H1 (cell line): ENCODE results near the gene KCMF1. TPM values are rescaled to one million over a fixed set of nuclear protein-coding genes. Genes with fewer than 3 reads are reported as not detected.

Source experiments
- CTCF ChIA-PET: fragments of 300-600 bp; sonication (Branson Sonifier 250); formaldehyde crosslinking; loops from one replicate; lab custom pipeline; 2021; ENCODE audit not compliant: partially characterized antibody; lab: Charles Lee
- POLR2A ChIA-PET: fragments of 300-600 bp; sonication (Branson Sonifier 250); formaldehyde crosslinking; loops from one replicate; lab custom pipeline; 2021; ENCODE audit warnings: inconsistent platforms; ENCODE audit not compliant: partially characterized antibody; lab: Charles Lee
- DNase-seq, 2 experiments: peaks; one replicate each; pipeline versions ENCODE4 v3.0.0 to v3.0.0-alpha.2; 2010 to 2022; ENCODE audit warnings: low spot score in 2 of 2, low read depth in 1 of 2, mixed read lengths in 1 of 2
- FAIRE-seq: peaks from 2 replicates; lab custom pipeline; 2011; peaks lifted over from hg19 to GRCh38; lab: Jason Lieb, UNC
- H2AFZ ChIP-seq: 2 replicates; pipeline ENCODE4 v1.8.1; 2012; ENCODE audit warnings: low read length, inconsistent platforms
- H2AK5ac ChIP-seq: 2 replicates; pipeline ENCODE4 v1.6.1; 2013; ENCODE audit warnings: low read depth, low read length
- H2BK120ac ChIP-seq: replicated peaks from 2 replicates; pipeline ENCODE3; 2013; ENCODE audit warnings: low read depth, low read length, inconsistent platforms
- H2BK12ac ChIP-seq: 2 replicates; pipeline ENCODE4 v1.6.1; 2013; ENCODE audit warnings: low read depth, low read length
- H2BK15ac ChIP-seq: 2 replicates; pipeline ENCODE4 v1.6.1; 2013; ENCODE audit warnings: low read length
- H2BK20ac ChIP-seq: 2 replicates; pipeline ENCODE4 v1.6.1; 2013; ENCODE audit warnings: low read length
- H2BK5ac ChIP-seq: 2 replicates; pipeline ENCODE4 v1.6.1; 2013; ENCODE audit warnings: low read depth, low read length
- H3K14ac ChIP-seq: 2 replicates; pipeline ENCODE4 v1.6.1; 2013; ENCODE audit warnings: inconsistent platforms; ENCODE audit not compliant: insufficient read length
- H3K18ac ChIP-seq: 2 replicates; pipeline ENCODE4 v1.6.1; 2013; ENCODE audit warnings: low read length; ENCODE audit errors: extremely low read depth
- H3K23ac ChIP-seq: 2 replicates; pipeline ENCODE4 v1.6.1; 2013; ENCODE audit warnings: inconsistent platforms; ENCODE audit not compliant: insufficient read length
- H3K23me2 ChIP-seq: 2 replicates; pipeline ENCODE4 v1.6.1; 2013; ENCODE audit warnings: low read depth, low read length
- H3K27ac ChIP-seq: 2 replicates; pipeline ENCODE4 v1.6.1; 2011; ENCODE audit warnings: low read depth, low read length, inconsistent platforms
- H3K27me3 ChIP-seq, 4 experiments: replicated peaks in 1 of 4; 1 replicate in 1 of 4; 2 replicates in 3 of 4; pipeline versions ENCODE4 v1.6.1 to v1.8.1; 2011 to 2013; ENCODE audit warnings: low read length in 3 of 4, mild to moderate bottlenecking in 3 of 4, inconsistent platforms in 2 of 4, mixed read lengths in 2 of 4, moderate library complexity in 1 of 4; ENCODE audit not compliant: control insufficient read depth in 3 of 4, insufficient read depth in 3 of 4; ENCODE audit errors: extremely low read depth in 1 of 4
- H3K36me3 ChIP-seq, 4 experiments: 2 replicates each; pipeline versions ENCODE4 v1.6.1 to v1.8.1; 2011 to 2013; ENCODE audit warnings: mild to moderate bottlenecking in 4 of 4, low read length in 3 of 4, moderate library complexity in 2 of 4, control low read depth in 1 of 4, inconsistent platforms in 1 of 4; ENCODE audit not compliant: insufficient read depth in 4 of 4, control insufficient read depth in 2 of 4
- H3K4ac ChIP-seq: replicated peaks from 2 replicates; pipeline ENCODE3; 2013; ENCODE audit warnings: low read length, low read depth, mixed read lengths, inconsistent platforms; ENCODE audit not compliant: insufficient read length
- H3K4me1 ChIP-seq, 4 experiments: replicated peaks in 1 of 4; 1 replicate in 1 of 4; 2 replicates in 3 of 4; pipeline versions ENCODE4 v1.6.1 to v1.8.1; 2011 to 2013; ENCODE audit warnings: low read length in 3 of 4, inconsistent platforms in 2 of 4, mixed read lengths in 1 of 4; ENCODE audit not compliant: insufficient read depth in 4 of 4, control insufficient read depth in 3 of 4
- H3K4me2 ChIP-seq, 2 experiments: 2 replicates each; pipeline versions ENCODE4 v1.6.1 to v1.8.1; 2011 to 2013; ENCODE audit warnings: low read depth in 2 of 2, low read length in 2 of 2, control low read depth in 1 of 2, inconsistent platforms in 1 of 2, mild to moderate bottlenecking in 1 of 2; ENCODE audit not compliant: insufficient read depth in 1 of 2
- H3K4me3 ChIP-seq, 4 experiments: fragments of 200-600, 300-600 bp in 1 of 4; sonication (generic), shearing (Covaris generic), sonication (Bioruptor Twin) in 1 of 4; 2 replicates each; pipeline versions ENCODE4 v1.5.1 to v1.8.1; 2011 to 2016; ENCODE audit warnings: low read length in 4 of 4, low read depth in 3 of 4, control low read depth in 2 of 4, inconsistent platforms in 2 of 4, mild to moderate bottlenecking in 2 of 4, mixed read lengths in 1 of 4, moderate library complexity in 1 of 4; ENCODE audit not compliant: insufficient read depth in 2 of 4; ENCODE audit errors: extremely low read depth in 1 of 4
- H3K56ac ChIP-seq: replicated peaks from 2 replicates; pipeline ENCODE3; 2013; ENCODE audit warnings: low read depth, mild to moderate bottlenecking, mixed read lengths, low read length, inconsistent platforms; ENCODE audit not compliant: insufficient read length
- H3K79me1 ChIP-seq: 2 replicates; pipeline ENCODE4 v1.6.1; 2013; ENCODE audit warnings: low read depth, low read length, control low read depth
- H3K79me2 ChIP-seq, 2 experiments: 2 replicates each; pipeline versions ENCODE4 v1.6.1 to v1.8.1; 2012 to 2013; ENCODE audit warnings: low read length in 2 of 2, mild to moderate bottlenecking in 2 of 2, inconsistent platforms in 1 of 2; ENCODE audit not compliant: insufficient read depth in 2 of 2, control insufficient read depth in 1 of 2
- H3K9ac ChIP-seq, 4 experiments: replicated peaks in 1 of 4; 1 replicate in 1 of 4; 2 replicates in 3 of 4; pipeline versions ENCODE4 v1.6.1 to v1.8.1; 2011 to 2013; ENCODE audit warnings: low read depth in 3 of 4, low read length in 3 of 4, control low read depth in 2 of 4, mild to moderate bottlenecking in 2 of 4, moderate library complexity in 2 of 4, inconsistent platforms in 1 of 4; ENCODE audit errors: extremely low read depth in 1 of 4
- H3K9me3 ChIP-seq, 2 experiments: 2 replicates each; pipeline versions ENCODE4 v1.6.1 to v1.8.1; 2012 to 2013; ENCODE audit warnings: mild to moderate bottlenecking in 2 of 2, moderate library complexity in 2 of 2, control low read depth in 1 of 2, inconsistent platforms in 1 of 2, low read depth in 1 of 2, low read length in 1 of 2, mixed read lengths in 1 of 2; ENCODE audit not compliant: insufficient read depth in 2 of 2
- H4K20me1 ChIP-seq, 2 experiments: replicated peaks in 1 of 2; 2 replicates each; pipeline versions ENCODE3 to v1.8.1; 2011 to 2013; ENCODE audit warnings: inconsistent platforms in 2 of 2, low read length in 2 of 2, mild to moderate bottlenecking in 1 of 2; ENCODE audit not compliant: insufficient read depth in 2 of 2, control insufficient read depth in 1 of 2
- H4K5ac ChIP-seq: 2 replicates; pipeline ENCODE4 v1.6.1; 2013; ENCODE audit warnings: low read length, low read depth, mixed read lengths, inconsistent platforms; ENCODE audit not compliant: insufficient read length
- H4K8ac ChIP-seq: 2 replicates; pipeline ENCODE4 v1.8.0; 2013; ENCODE audit warnings: mild to moderate bottlenecking, moderate library complexity, low read length, inconsistent platforms; ENCODE audit not compliant: insufficient read depth; ENCODE audit errors: extremely low read depth
- H4K91ac ChIP-seq: replicated peaks from 2 replicates; pipeline ENCODE3; 2013; ENCODE audit warnings: low read length, mixed read lengths, inconsistent platforms; ENCODE audit not compliant: insufficient read length
- TAF7 ChIP-seq: optimal IDR thresholded peaks from 2 replicates; pipeline ENCODE3; 2011; ENCODE audit warnings: low read depth, mild to moderate bottlenecking, inconsistent platforms, low read length, moderate library complexity, borderline replicate concordance
- WGBS, 2 experiments: shearing (Covaris generic) in 1 of 2; methylation state at CpG; one replicate each; pipeline versions ENCODE4 v1.1.6 to v1.1.7; 2013 to 2015; ENCODE audit warnings: low lambda C conversion rate in 2 of 2, mixed read lengths in 2 of 2, inconsistent platforms in 1 of 2, low coverage in 1 of 2, missing lambda C conversion rate in 1 of 2; ENCODE audit not compliant: insufficient replicate concordance in 2 of 2, insufficient coverage in 1 of 2, insufficient read length in 1 of 2; ENCODE audit errors: extremely low coverage in 1 of 2, missing lambda C conversion rate in 1 of 2; 5-methylcytosine and 5-hydroxymethylcytosine counted together
- polyA plus RNA-seq, 7 experiments: library from polyadenylated mRNA; depleted of rRNA in 3 of 7; stranded (reverse) in 5 of 7; unstranded in 2 of 7; fragments of >200 nt in 5 of 7; fragments of 200-250 nt in 2 of 7; gene quantifications; 1 replicate in 5 of 7; 2 replicates in 1 of 7; 4 replicates in 1 of 7; pipeline versions ENCODE4 v1.2.1 to v1.2.3, GENCODE V29; 2011 to 2013; ENCODE audit warnings: missing spikeins in 2 of 7, mixed read lengths in 2 of 7
- total RNA-seq: library from RNA; stranded (reverse); fragmentation: NEBNext Ultra II Directional; extraction: Animal tissue kit (Norgen Biotek cat#: 25700); gene quantifications from 2 replicates; pipeline ENCODE4 v1.2.1, GENCODE V29; 2021

KCMF1 gene
- total and polyA plus RNA-seq, 2 of the 8 experiments (the other 6 are each of a cell fraction or from before 2014, with no cell fraction given), result 86.9 to 149 TPM

GRCh38 chr2:85022232-85022631 is 51.3 kb downstream of the KCMF1 start:
- FAIRE-seq (no peak), DNase-seq (no peak)
- Histone ChIP-seq H3K4me2 (no peak overlapping the region), H3K79me1 (peaks cover 3% of the 10 kb centered on the region), H2AFZ (no peak overlapping the region), H3K9ac (no peak overlapping the region), H3K9me3 (no peaks in the 10 kb centered on the region), H2BK5ac (no peak overlapping the region), H2BK20ac (no peak overlapping the region), H3K27me3 (no peaks in the 10 kb centered on the region), H3K79me2 (peaks cover 19 to 92% of the 10 kb centered on the region in 2 experiments), H3K18ac (no peak overlapping the region), H3K36me3 (no peaks in the 10 kb centered on the region; a peak in 1 of 8 replicates), H4K91ac (no peak overlapping the region), H2AK5ac (no peak overlapping the region), H3K4me1 (no peaks in the 10 kb centered on the region), H3K4me3 (no peak overlapping the region), H4K8ac (no peak overlapping the region), H3K14ac (no peak overlapping the region), H2BK120ac (no peak overlapping the region), H3K23me2 (no peaks in the 10 kb centered on the region), H3K56ac (no peak overlapping the region), H3K23ac (no peak overlapping the region), H2BK12ac (no peak overlapping the region), H2BK15ac (no peak overlapping the region), H4K20me1 (peaks cover 3 to 7% of the 10 kb centered on the region in 2 experiments), H4K5ac (no peak overlapping the region), H3K27ac (no peak overlapping the region), H3K4ac (no peak overlapping the region)
- no peak for TF ChIP-seq TAF7
- WGBS, 2 experiments, result 93% methylated on average over 5 of the region's 5 CpGs; no CpG with 5 or more reads in 1 of the 2 experiments
- POLR2A ChIA-PET, result no interaction called here
- CTCF ChIA-PET, result interaction anchor here (1.0 to 1.1 kb wide), 2 partner anchors 16 to 96 kb away, joined by 3 read pairs; no protein-coding TSS in a partner anchor
